Neuronal stem cell (in vitro differentiated cells): ENCODE results near the gene C1orf52.
"Not testable (repeated sequence)": the region's sequence is repeated elsewhere in the genome, so short reads cannot be mapped to it uniquely, and the experiment has no call there.

Experiments
- DNase-seq: peaks from one replicate; pipeline ENCODE4 v3.0.0-alpha.2; 2013; ENCODE audit warnings: low spot score
- H2AFZ ChIP-seq: one replicate; pipeline ENCODE4 v1.6.1; 2013; ENCODE audit warnings: mild to moderate bottlenecking, low read length, inconsistent platforms
- H2AK5ac ChIP-seq: 2 replicates; pipeline ENCODE4 v1.6.1; 2013; ENCODE audit warnings: low read depth, mild to moderate bottlenecking, inconsistent platforms, low read length, moderate library complexity, mixed read lengths
- H2BK120ac ChIP-seq: 2 replicates; pipeline ENCODE4 v1.6.1; 2013; ENCODE audit warnings: low read depth, mild to moderate bottlenecking, inconsistent platforms, low read length, moderate library complexity, mixed read lengths
- H2BK12ac ChIP-seq: one replicate; pipeline ENCODE4 v1.6.1; 2013; ENCODE audit warnings: low read length, inconsistent platforms
- H2BK15ac ChIP-seq: 2 replicates; pipeline ENCODE4 v1.6.1; 2013; ENCODE audit warnings: mild to moderate bottlenecking, low read length, inconsistent platforms, mixed read lengths
- H2BK5ac ChIP-seq: one replicate; pipeline ENCODE4 v1.6.1; 2013; ENCODE audit warnings: inconsistent platforms, mild to moderate bottlenecking, low read length, moderate library complexity
- H3K14ac ChIP-seq: one replicate; pipeline ENCODE4 v1.6.1; 2013; ENCODE audit warnings: low read length, inconsistent platforms
- H3K18ac ChIP-seq: 2 replicates; pipeline ENCODE4 v1.6.1; 2013; ENCODE audit warnings: low read length, inconsistent platforms
- H3K23ac ChIP-seq: 2 replicates; pipeline ENCODE4 v1.6.1; 2013; ENCODE audit warnings: low read depth, mild to moderate bottlenecking, mixed read lengths, low read length, inconsistent platforms; ENCODE audit not compliant: poor library complexity
- H3K27ac ChIP-seq: replicated peaks from 3 replicates; pipeline ENCODE4 v1.5.1; 2013; ENCODE audit warnings: low read length, inconsistent platforms
- H3K27me3 ChIP-seq, 3 experiments: 2 replicates each; pipeline ENCODE4 v1.6.1; 2013; ENCODE audit warnings: low read length in 3 of 3, mild to moderate bottlenecking in 2 of 3, inconsistent platforms in 1 of 3, low read depth in 1 of 3, mixed read lengths in 1 of 3, moderate library complexity in 1 of 3; ENCODE audit not compliant: control insufficient read depth in 3 of 3, insufficient read depth in 3 of 3
- H3K36me3 ChIP-seq, 2 donors: replicated peaks in 1 of 2; 2 replicates each; pipeline ENCODE4 v1.6.1; 2013; ENCODE audit warnings: low read length in 2 of 2; ENCODE audit not compliant: control insufficient read depth in 2 of 2, insufficient read depth in 2 of 2
- H3K4ac ChIP-seq: 2 replicates; pipeline ENCODE4 v1.6.1; 2013; ENCODE audit warnings: inconsistent platforms, mild to moderate bottlenecking, low read length, moderate library complexity
- H3K4me1 ChIP-seq, 2 donors: 1 replicate in 1 of 2; 2 replicates in 1 of 2; pipeline ENCODE4 v1.6.1; 2013; ENCODE audit warnings: low read length in 2 of 2, low read depth in 1 of 2; ENCODE audit not compliant: control insufficient read depth in 2 of 2, insufficient read depth in 1 of 2
- H3K4me2 ChIP-seq: one replicate; pipeline ENCODE4 v1.6.1; 2013; ENCODE audit warnings: mild to moderate bottlenecking, low read length, inconsistent platforms; ENCODE audit not compliant: insufficient read depth, poor library complexity, severe bottlenecking
- H3K4me3 ChIP-seq, 2 donors: 2 replicates each; pipeline ENCODE4 v1.5.1; 2013; ENCODE audit warnings: low read length in 2 of 2, mild to moderate bottlenecking in 2 of 2, inconsistent platforms in 1 of 2, moderate library complexity in 1 of 2
- H3K79me1 ChIP-seq: one replicate; pipeline ENCODE4 v1.6.1; 2013; ENCODE audit warnings: low read depth, mild to moderate bottlenecking, inconsistent platforms, low read length, moderate library complexity
- H3K9ac ChIP-seq: one replicate; pipeline ENCODE4 v1.6.1; 2013; ENCODE audit warnings: mild to moderate bottlenecking, low read depth, low read length, inconsistent platforms; ENCODE audit not compliant: poor library complexity
- H3K9me3 ChIP-seq, 2 donors: replicated peaks in 1 of 2; 2 replicates each; pipeline versions ENCODE3 to v1.6.1; 2013; ENCODE audit warnings: low read length in 2 of 2, mild to moderate bottlenecking in 2 of 2, inconsistent platforms in 1 of 2, low read depth in 1 of 2, mixed read lengths in 1 of 2, moderate library complexity in 1 of 2; ENCODE audit not compliant: control insufficient read depth in 2 of 2, insufficient read depth in 1 of 2
- H4K8ac ChIP-seq: one replicate; pipeline ENCODE4 v1.6.1; 2013; ENCODE audit warnings: low read depth, mild to moderate bottlenecking, inconsistent platforms, low read length, moderate library complexity
- H4K91ac ChIP-seq: one replicate; pipeline ENCODE4 v1.6.1; 2013; ENCODE audit warnings: low read length, low read depth, mild to moderate bottlenecking, inconsistent platforms; ENCODE audit not compliant: poor library complexity
- WGBS, 2 donors: extraction: QIAGEN DNeasy Blood & Tissue Kit; methylation state at CpG; one replicate each; pipeline ENCODE4 v1.1.7; 2013; ENCODE audit warnings: missing lambda C conversion rate in 2 of 2, mixed read lengths in 1 of 2; ENCODE audit not compliant: insufficient read length in 2 of 2, insufficient replicate concordance in 1 of 2; ENCODE audit errors: extremely low coverage in 2 of 2; 5-methylcytosine and 5-hydroxymethylcytosine counted together

C1orf52 gene

DNA sequence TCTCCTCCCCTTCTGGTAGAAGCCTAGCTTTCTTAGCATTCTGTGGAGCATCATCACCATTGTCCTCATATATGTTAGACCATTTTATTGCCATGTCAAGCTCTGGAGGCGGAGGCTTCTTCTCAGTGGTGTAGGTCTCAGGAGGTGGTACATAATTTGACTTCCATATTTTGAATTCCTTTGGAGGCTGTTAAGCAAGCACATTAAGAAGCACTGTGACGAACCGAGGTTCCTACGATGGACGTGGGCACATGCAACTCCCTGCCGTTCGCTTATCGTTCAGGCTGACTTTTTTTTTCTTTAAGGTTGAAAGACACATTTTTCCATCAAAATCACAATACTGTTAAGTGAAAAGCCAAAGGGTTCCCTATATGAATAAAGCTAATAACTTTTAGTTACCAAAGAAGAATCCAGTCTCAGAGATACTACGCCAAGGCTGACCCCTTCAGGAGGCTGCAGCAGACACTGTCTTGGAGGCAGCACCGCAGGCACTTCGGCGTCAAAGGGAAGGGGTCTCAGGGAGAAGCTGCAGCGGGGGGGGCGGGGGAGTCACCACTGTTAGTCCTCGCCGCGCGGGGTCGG, 835 bp downstream of the C1orf52 start:
- WGBS, 2 donors = no CpG with 5 or more reads among the region's 19 CpGs

DNA sequence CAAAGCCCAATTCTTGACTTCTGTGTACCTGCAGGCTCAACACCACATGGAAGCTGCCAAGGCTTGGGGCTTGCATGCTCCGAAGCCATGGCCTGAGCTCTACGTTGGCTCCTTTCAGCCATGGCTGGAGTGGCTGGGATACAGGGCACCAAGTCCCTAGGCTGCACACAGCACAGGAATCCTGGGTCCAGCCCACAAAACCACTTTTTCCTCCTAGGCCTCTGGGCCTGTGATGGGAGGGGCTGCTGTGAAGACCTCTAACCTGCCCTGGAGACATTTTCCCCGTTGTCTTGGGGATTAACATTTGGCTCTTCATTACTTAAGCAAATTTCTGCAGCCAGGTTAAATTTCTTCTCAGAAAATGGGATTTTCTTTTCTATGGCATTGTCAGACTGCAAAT, 10.4 kb downstream of the C1orf52 start:
- H3K9me3 ChIP-seq, H2BK15ac ChIP-seq, H4K8ac ChIP-seq, H3K23ac ChIP-seq, H2AFZ ChIP-seq, H2AK5ac ChIP-seq, H3K18ac ChIP-seq, H3K4me1 ChIP-seq, H2BK5ac ChIP-seq, DNase-seq, H3K4me3 ChIP-seq, H3K79me1 ChIP-seq, H3K27me3 ChIP-seq, H3K4ac ChIP-seq, H2BK12ac ChIP-seq, H3K9ac ChIP-seq, H3K14ac ChIP-seq, H3K27ac ChIP-seq, H2BK120ac ChIP-seq, H3K4me2 ChIP-seq, H4K91ac ChIP-seq: not testable (repeated sequence)
- no CpG with 5 or more reads among the region's 3 CpGs for WGBS, 2 donors
- peaks cover 2 to 36% of the 10 kb centered on the region in 2 donors for H3K36me3 ChIP-seq

More for the DNA sequence above, 835 bp downstream of the C1orf52 start:
- no peak overlapping the region for H3K27ac ChIP-seq
- peak overlapping the region; percentile 8 for H3K23ac ChIP-seq
- H3K18ac ChIP-seq = no peak overlapping the region
- peak overlapping the region; percentile 85 for H2BK5ac ChIP-seq
- DNase-seq = peak; percentile 37
- no peak overlapping the region for H4K8ac ChIP-seq
- peaks cover 2 to 52% of the 10 kb centered on the region in 2 donors for H3K36me3 ChIP-seq
- peak overlapping the region; percentile 95 to 99 for H3K4me3 ChIP-seq
- H3K4me2 ChIP-seq = peak overlapping the region; percentile 86
- peak overlapping the region; percentile 87 for H3K9ac ChIP-seq
- H3K4me1 ChIP-seq = peaks cover 4 to 11% of the 10 kb centered on the region in 2 donors
- H2BK15ac ChIP-seq = no peak overlapping the region
- H3K4ac ChIP-seq = no peak overlapping the region
- H3K27me3 ChIP-seq = no peaks in the 10 kb centered on the region
- no peak overlapping the region for H3K14ac ChIP-seq
- peak overlapping the region; percentile 40 for H2AK5ac ChIP-seq
- H2AFZ ChIP-seq = peak overlapping the region; percentile 91
- H2BK12ac ChIP-seq = no peak overlapping the region
- no peak overlapping the region for H2BK120ac ChIP-seq
- H3K9me3 ChIP-seq = peaks cover 2 to 5% of the 10 kb centered on the region in 2 donors
- peaks cover 5% of the 10 kb centered on the region for H3K79me1 ChIP-seq
- no peak overlapping the region for H4K91ac ChIP-seq

DNA sequence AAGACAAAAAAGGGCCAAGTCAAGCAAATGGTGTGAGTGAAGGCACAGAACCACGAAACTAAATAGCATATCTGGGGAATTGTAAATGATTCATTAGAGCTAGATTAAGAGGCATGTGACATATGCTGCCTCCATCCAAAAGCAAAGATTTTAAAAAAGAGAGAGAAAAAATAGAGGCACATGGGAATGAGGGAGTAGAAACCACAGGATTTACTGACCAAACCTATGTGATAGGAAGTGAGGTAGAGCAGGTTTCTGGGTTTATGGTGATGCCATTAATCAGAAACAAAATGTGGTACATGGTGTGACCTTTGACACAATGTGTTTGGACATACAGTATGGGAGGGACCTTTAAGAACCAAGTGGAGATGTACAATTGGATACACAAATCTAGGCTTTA, 13.6 kb downstream of the C1orf52 start:
- Histone ChIP-seq H3K36me3 (peaks cover 0 to 5% of the 10 kb centered on the region in 2 donors), H4K91ac (no peak overlapping the region), H3K79me1 (no peaks in the 10 kb centered on the region), H3K4me2 (no peak overlapping the region), H2BK120ac (no peak overlapping the region), H3K4me3 (no peak overlapping the region), H3K27me3 (peaks cover 0 to 6% (median 0%) of the 10 kb centered on the region in 3 experiments), H3K14ac (no peak overlapping the region), H3K4me1 (peaks cover 0 to 4% of the 10 kb centered on the region in 2 donors), H2AFZ (no peak overlapping the region), H2AK5ac (no peak overlapping the region), H3K27ac (no peak overlapping the region), H2BK15ac (no peak overlapping the region), H3K9ac (no peak overlapping the region), H3K4ac (no peak overlapping the region), H2BK5ac (no peak overlapping the region), H3K23ac (no peak overlapping the region), H4K8ac (no peak overlapping the region), H3K18ac (no peak overlapping the region), H3K9me3 (peaks cover 0 to 5% of the 10 kb centered on the region in 2 donors), H2BK12ac (no peak overlapping the region)
- no peak for DNase-seq
- WGBS, 2 donors = no CpG with 5 or more reads among the region's 1 CpG

DNA sequence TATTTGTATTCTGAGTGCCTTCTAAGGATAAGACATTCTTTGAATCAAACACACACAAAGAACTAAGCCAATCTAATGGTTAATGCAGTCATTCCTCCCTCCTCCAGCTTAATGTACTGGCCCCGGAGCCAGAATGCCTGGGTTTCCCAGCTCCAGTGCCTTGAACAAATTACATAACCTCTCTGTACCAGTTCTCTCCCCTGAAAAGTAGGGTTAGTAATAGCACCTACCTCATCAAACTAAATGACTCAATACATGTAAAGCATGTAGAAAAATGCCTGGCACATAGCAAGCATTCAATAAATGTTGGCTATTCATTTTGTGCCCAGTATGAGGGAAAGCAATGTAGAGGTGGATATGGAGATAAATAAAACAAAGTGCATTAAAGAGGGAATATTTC, 14.0 kb downstream of the C1orf52 start:
- no peak overlapping the region for H4K8ac ChIP-seq
- no peak overlapping the region for H3K27ac ChIP-seq
- no peak overlapping the region for H3K18ac ChIP-seq

More for the DNA sequence above, 14.0 kb downstream of the C1orf52 start:
- H3K23ac ChIP-seq = no peak overlapping the region
- H3K4ac ChIP-seq = no peak overlapping the region
- no CpG with 5 or more reads among the region's 1 CpG for WGBS, 2 donors
- H2BK5ac ChIP-seq = no peak overlapping the region
- H2AK5ac ChIP-seq = no peak overlapping the region
- no peak overlapping the region for H3K4me3 ChIP-seq
- no peak overlapping the region for H2AFZ ChIP-seq
- H2BK12ac ChIP-seq = no peak overlapping the region
- no peaks in the 10 kb centered on the region for H3K79me1 ChIP-seq
- H3K4me2 ChIP-seq = no peak overlapping the region
- DNase-seq = no peak
- H2BK120ac ChIP-seq = no peak overlapping the region
- no peak overlapping the region for H3K14ac ChIP-seq
- H3K36me3 ChIP-seq = peaks cover 0 to under 1% of the 10 kb centered on the region in 2 donors
- H3K4me1 ChIP-seq = peaks cover 0 to 4% of the 10 kb centered on the region in 2 donors
- H2BK15ac ChIP-seq = no peak overlapping the region
- peaks cover 0 to 3% of the 10 kb centered on the region in 2 donors for H3K9me3 ChIP-seq
- no peak overlapping the region for H4K91ac ChIP-seq
- H3K27me3 ChIP-seq = peaks cover 0 to 10% (median 0%) of the 10 kb centered on the region in 3 experiments
- H3K9ac ChIP-seq = no peak overlapping the region
